HG02970 (cell line): Measurements from ENCODE around the gene HOXB8.

ENCODE experiments used
- ATAC-seq: cut with Tn5 transposase; IDR thresholded peaks from one replicate; pipeline ENCODE4 v1.9.1; 2021; ENCODE audit warnings: mild to moderate bottlenecking, moderate library complexity, moderate number of reproducible peaks; ENCODE audit not compliant: unreplicated experiment, low FRiP score

HOXB8 gene

GRCh38 chr17:48571024-48571818 is 43.9 kb downstream of the HOXB8 start:
- no peak for ATAC-seq

GRCh38 chr17:48570325-48571023 is 44.6 kb downstream of the HOXB8 start:
- ATAC-seq = no peak

GRCh38 chr17:48569674-48570324 is 45.3 kb downstream of the HOXB8 start:
- ATAC-seq = no peak

DNA sequence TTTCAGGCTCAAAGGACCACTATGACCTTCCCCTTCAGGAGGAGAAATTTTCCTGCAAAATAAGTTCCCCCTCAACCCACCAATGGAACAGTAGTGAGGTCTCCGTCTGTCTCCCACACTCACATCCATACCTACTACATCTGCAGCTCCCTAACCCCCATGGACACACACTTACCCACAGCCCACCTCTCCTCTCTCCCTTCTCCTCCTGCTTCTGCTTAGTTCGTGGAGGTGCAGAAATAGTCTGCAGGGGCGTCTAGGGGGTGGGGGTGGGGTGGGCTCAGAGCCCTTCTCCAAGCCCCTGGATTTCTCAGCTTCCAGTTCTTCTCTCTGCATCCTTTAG is 45.9 kb downstream of the HOXB8 start:
- ATAC-seq = no peak

DNA sequence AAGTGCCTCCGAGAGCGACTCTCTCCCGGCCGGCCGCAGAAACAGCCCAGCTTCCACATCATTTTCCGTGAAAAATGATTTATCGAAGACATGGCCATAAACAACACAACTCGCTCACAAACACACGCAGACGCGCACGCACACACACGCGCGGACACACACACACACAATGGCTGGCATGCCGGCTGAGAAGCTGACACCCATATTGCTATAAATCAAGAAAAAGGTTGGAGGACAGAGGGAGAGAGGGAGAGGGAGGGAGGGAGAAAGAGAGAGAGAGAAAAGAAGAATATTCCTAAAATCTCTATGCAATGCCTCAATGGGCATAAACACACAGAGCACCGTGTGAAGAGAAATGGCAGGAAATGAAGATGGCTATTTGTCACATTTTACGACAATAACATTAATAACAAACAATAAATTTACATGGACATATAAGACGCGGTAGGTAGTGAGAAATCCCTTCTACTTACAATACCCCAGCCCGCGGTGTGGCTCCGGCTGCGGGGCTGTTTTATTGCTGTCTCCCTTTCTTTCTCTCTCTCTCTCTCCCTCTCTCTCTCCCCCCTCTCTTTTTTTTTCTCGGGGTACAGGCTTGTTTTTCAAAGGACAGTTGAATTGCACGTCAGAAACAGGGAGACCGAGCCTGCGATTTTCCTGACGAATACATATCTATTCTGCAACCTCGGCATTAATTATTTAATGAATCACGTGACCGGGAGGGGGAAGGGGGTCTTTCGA is 46.4 kb downstream of the HOXB8 start:
- no peak for ATAC-seq

- no peak for ATAC-seq
Measured at GRCh38 chr17:48567646-48568354, 47.3 kb downstream of the HOXB8 start.

DNA sequence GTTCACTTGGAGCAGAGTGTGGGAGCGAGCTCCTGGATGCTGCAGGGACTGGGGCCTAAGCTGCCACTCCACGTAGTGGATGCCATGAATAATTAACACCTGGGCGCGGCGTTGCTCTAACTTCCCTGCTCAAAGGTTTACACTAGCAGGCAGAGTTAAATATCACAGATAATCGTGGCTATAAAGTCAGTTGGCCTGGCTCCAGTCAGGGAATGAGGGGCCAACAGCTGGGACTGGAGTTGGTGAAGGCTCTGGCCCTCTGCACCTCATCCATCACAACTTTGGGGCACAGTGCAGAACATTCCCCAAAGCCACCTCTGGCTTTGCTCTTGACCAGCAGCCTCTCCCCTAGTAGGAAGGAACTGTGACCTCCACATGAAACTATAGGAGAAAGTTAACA is 47.9 kb downstream of the HOXB8 start:
- ATAC-seq = no peak

GRCh38 chr17:48566717-48567116 is 48.4 kb downstream of the HOXB8 start:
- ATAC-seq = no peak

- ATAC-seq = no peak
Measured at GRCh38 chr17:48565925-48566710, 49.0 kb downstream of the HOXB8 start.

DNA sequence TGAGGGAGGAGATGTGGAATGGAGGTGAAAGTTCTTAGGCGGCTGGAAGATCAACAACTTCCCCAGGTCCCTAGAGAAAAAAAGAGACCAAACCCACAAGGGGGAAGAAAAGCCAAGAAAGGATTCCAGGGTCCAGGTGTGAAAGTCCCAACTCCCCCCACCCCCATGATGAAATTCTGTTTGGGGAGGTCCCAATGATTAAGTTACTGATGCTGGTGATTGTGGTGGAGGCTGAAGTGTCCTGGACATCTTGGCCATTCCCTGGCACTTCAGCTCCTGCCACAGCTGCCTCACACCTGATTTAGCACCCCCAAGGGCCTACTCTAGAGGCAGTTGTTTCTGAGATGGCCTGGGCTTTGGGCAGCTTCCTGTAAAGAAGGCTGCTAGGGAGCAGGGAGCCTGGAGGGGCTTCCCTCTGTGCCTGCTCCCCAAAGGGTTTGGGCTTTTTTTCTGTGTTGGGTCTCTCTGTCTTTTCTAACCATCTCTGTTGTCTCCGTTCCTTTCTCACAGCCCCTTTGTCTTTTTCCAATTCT is 50.0 kb downstream of the HOXB8 start:
- ATAC-seq = no peak

- no peak for ATAC-seq
Measured at GRCh38 chr17:48564188-48565021, 50.7 kb downstream of the HOXB8 start.

DNA sequence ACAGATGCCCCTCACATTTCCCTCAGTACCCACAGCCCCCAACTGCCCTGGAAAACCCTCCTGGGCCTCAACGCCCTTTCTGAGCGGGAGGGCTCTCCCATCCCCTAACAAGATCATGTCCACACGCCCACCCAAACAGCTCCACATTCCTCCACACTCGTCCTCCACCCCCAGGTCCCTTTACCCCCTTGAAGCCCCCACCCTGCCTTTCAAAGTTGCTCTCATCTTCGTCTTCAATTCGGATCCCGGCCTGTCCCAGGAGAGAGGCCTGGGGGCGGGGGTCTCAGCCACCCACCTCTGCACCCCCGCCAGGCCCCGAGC is 51.3 kb downstream of the HOXB8 start:
- ATAC-seq = no peak

DNA sequence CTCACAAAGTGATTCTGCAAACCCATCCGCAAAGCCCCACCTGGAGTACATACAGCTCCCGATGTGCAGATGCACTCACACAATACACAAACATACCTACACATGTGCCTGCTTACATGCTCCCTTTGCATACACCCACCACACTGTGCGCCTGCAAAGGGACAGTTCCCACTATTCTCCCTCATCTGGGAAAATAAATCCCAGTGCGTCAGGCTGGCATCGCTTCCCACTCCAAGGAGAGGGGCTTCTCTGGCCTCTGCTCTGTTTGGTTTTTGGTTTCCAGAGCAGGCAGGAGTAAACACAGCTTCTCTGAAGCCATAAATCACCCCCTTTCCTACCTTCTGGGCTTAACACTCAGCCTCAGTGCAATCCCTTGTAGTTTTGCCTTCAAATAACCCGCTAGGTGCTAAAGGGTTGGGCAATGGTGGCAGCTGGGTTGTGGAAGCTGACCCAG is 51.7 kb downstream of the HOXB8 start:
- no peak for ATAC-seq

- ATAC-seq = no peak
Measured at GRCh38 chr17:48562934-48563333, 52.2 kb downstream of the HOXB8 start.
